Activated naive CD8-positive, alpha-beta T cell treated with anti-CD3 and anti-CD28 coated beads, Interleukin-2, amount 10 ng/mL, durations not matched to agents 7 days and 5 days (primary cell): ENCODE results near the gene INTS12. TPM values are rescaled to one million over a fixed set of nuclear protein-coding genes. Genes with fewer than 3 reads are reported as not detected.
"Not testable (repeated sequence)": the region's sequence is repeated elsewhere in the genome, so short reads cannot be mapped to it uniquely, and the experiment has no call there.

Experiments
- ATAC-seq: fragments of 150-1000 bp; cut with Tn5 transposase; one replicate; pipeline ENCODE4 v1.10.0; 2021; ENCODE audit warnings: low read depth, moderate library complexity
- POLR2A ChIA-PET: fragments of 350-600 bp; sonication (Branson Sonifier 250); formaldehyde crosslinking; loops from one replicate; lab custom pipeline; 2021; ENCODE audit warnings: antibody characterized with exemption; lab: Charles Lee
- DNase-seq: peaks from one replicate; pipeline ENCODE4 v3.0.0; 2021
- H3K27ac Mint-ChIP-seq: one replicate; pipeline ENCODE4 v1.8.0; 2022; ENCODE audit warnings: mild to moderate bottlenecking, mixed read lengths
- H3K27me3 Mint-ChIP-seq: one replicate; pipeline ENCODE4 v1.8.0; 2022; ENCODE audit warnings: mild to moderate bottlenecking, moderate library complexity, mixed read lengths
- H3K36me3 Mint-ChIP-seq: one replicate; pipeline ENCODE4 v1.8.0; 2021; ENCODE audit warnings: mild to moderate bottlenecking, mixed read lengths
- H3K4me1 Mint-ChIP-seq: one replicate; pipeline ENCODE4 v1.8.0; 2021; ENCODE audit warnings: mixed read lengths
- H3K4me3 Mint-ChIP-seq: one replicate; pipeline ENCODE4 v1.8.0; 2022; ENCODE audit warnings: mild to moderate bottlenecking, moderate library complexity, mixed read lengths
- H3K9me3 Mint-ChIP-seq: one replicate; pipeline ENCODE4 v1.8.0; 2021; ENCODE audit warnings: mixed read lengths
- total RNA-seq, 2 experiments: library from RNA; stranded (reverse); gene quantifications; one replicate each; pipeline ENCODE4 v1.2.3, GENCODE V29; 2021

INTS12 gene
- total RNA-seq, 2 experiments from 2014 or later: 20.3 to 20.8 TPM

DNA sequence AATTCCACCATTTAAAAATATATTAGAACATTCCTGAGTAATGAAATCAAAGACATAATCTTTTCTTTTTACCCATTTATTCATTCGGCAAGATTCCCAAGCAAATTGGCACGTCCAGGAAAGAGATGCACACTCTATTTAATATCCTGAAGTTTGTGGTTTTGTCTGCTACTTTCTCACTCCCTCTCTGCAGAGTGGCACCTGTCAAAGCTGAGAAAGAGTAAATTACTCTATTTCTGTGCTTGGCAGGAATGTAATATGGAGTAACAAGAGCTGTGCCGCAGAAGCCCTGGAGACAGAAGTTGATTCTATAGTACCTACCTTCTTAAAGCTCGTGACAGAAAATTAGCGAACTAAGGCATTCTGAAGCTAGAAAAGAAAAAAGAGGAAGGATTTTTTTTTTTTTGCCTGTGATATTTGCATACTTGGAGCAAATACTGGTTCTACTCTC is 5.6 kb upstream of the INTS12 start:
- POLR2A ChIA-PET: no interaction called here
- Mint-ChIP-seq H3K27ac (no peak overlapping the region), H3K27me3 (no peaks in the 10 kb centered on the region), H3K4me1 (peaks cover 5% of the 10 kb centered on the region), H3K4me3 (no peak overlapping the region), H3K36me3 (peaks cover 2% of the 10 kb centered on the region), H3K9me3 (no peaks in the 10 kb centered on the region)
- DNase-seq (no peak), ATAC-seq (no peak)

DNA sequence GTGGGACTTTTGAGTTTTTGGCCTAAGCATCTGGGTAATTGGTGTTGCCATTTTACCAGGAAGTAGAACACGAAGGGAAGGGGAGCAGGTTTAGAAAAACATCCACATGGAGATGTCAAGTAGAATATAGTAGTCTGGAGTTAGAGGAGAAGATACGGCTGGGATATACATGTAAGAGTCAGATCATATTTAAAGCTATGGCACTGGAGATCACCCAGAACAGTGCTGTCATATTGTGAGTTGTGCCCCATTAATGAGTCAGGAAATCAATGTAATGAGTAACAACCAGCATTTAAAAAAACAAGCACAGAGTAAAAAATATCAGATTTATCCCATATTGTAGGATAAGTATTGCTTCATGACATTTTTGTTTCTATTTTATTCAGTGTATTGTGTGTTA is 4.3 kb upstream of the INTS12 start:
- Mint-ChIP-seq H3K27me3 (no peaks in the 10 kb centered on the region), H3K27ac (no peak overlapping the region), H3K36me3 (no peaks in the 10 kb centered on the region), H3K9me3 (no peaks in the 10 kb centered on the region), H3K4me3 (no peak overlapping the region), H3K4me1 (peaks cover 5% of the 10 kb centered on the region)
- POLR2A ChIA-PET: no interaction called here
- ATAC-seq (no peak), DNase-seq (no peak)

DNA sequence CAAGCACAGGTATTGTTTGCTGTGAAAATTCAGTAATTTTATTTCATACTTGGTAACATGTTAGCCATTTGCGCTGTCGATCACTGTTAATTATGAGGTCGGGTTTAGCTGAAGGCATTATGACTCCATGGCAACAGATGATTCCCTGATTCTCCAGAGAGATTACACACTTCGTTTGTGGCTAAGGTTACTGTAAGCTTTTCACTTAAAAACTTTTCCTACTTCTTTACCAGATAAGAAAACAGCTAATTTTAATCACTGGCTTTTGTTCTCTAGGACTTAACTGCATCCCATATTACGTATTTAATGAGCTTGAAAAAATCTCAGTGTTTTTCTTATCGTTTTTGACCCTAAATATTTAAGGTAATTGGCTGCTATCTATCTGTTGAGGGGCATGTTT is 2.2 kb upstream of the INTS12 start:
- H3K9me3 Mint-ChIP-seq: no peaks in the 10 kb centered on the region
- H3K4me3 Mint-ChIP-seq: no peak overlapping the region
- H3K36me3 Mint-ChIP-seq: peaks cover 4% of the 10 kb centered on the region
- H3K4me1 Mint-ChIP-seq: peaks cover 16% of the 10 kb centered on the region
- no peak for ATAC-seq
- H3K27me3 Mint-ChIP-seq: no peaks in the 10 kb centered on the region
- DNase-seq: no peak
- POLR2A ChIA-PET: no interaction called here
- no peak overlapping the region for H3K27ac Mint-ChIP-seq

DNA sequence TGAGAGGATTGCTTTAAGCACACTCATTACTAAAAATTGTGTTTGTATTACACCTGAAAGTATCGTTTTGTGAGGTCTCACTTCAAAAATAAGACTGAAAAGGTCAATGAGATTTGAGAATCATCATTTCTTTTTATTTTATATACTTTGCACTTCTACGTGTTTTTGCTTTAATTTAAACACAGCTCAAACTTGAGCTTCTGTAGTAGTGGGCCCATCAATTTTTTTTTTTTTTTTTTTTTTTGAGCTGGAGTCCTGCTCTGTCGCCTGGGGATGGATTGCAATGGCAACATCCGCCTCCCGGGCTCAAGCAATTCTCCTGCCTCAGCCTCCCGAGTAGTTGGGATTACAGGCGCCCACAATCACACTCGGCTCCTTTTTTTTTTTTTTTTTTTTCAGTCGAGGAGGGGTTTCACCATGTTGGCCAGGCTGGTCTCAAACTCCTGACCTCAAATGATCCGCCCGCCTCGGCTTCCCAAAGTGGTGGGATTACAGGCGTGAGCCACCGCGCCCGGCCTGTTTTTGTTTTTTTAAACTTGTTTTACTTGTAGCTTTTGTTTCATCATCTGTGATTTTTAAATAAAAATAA is 1.6 kb upstream of the INTS12 start:
- Mint-ChIP-seq H3K36me3 (peaks cover 6% of the 10 kb centered on the region), H3K4me1 (peaks cover 18% of the 10 kb centered on the region), H3K4me3 (peak overlapping the region; percentile 98), H3K27me3 (no peaks in the 10 kb centered on the region), H3K9me3 (no peaks in the 10 kb centered on the region), H3K27ac (no peak overlapping the region)
- no peak for DNase-seq
- no peak for ATAC-seq
- POLR2A ChIA-PET: no interaction called here

- Mint-ChIP-seq H3K36me3 (peaks cover 6% of the 10 kb centered on the region), H3K27ac (peak overlapping the region; percentile 87), H3K9me3 (no peaks in the 10 kb centered on the region), H3K27me3 (no peaks in the 10 kb centered on the region), H3K4me3 (peak overlapping the region; percentile 98), H3K4me1 (peaks cover 17% of the 10 kb centered on the region)
- POLR2A ChIA-PET: interaction anchor here (1.7 kb wide), 1 partner anchor 9 kb away, joined by 5 read pairs; no protein-coding TSS in a partner anchor
- DNase-seq: no peak
- peak; percentile 27 for ATAC-seq
These were observed 577 bp upstream of the INTS12 start for GRCh38 chr4:105709081-105709450.

DNA sequence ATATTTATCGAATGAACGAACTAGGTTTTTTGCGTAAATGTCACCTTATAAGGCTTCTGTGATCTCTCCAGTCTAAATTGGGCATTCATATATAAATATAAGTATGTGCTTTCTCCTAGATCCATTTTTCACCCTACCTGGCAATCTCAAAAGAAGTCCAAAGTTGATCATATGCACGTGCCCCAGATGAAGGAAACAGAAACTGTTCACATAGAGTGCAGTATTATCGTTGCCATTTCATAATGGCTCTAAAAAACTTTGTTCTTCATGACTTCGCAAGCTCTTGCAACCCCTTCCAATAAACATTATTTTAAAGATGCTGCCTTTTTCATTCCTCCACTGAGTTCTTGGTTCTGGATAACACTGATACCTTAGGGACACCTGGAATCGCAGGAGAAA is 708 bp downstream of the INTS12 start:
- no peaks in the 10 kb centered on the region for H3K9me3 Mint-ChIP-seq
- POLR2A ChIA-PET: interaction anchor here (1.7 kb wide), 1 partner anchor 8 kb away, joined by 5 read pairs; no protein-coding TSS in a partner anchor

DNA sequence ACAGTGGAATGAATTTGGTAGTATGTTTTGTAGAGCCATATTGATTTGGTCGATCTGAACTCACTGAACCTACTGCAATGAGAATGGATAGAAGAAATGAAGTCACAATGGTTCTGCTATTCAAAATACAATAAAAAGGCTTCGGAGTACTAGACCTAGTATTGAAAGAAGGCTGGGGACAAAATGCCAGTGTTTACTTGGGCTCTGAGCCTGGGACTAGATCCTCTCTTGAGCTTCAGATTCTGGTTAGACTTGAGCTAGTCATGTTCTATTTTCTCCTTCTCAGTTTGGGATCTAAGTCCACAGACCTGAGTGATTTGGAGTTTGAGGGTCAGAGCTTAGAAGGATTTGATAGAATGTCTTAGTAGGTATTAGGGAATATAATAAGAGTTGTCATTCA is 9.9 kb downstream of the INTS12 start:
- H3K27me3 Mint-ChIP-seq: no peaks in the 10 kb centered on the region
- H3K4me3 Mint-ChIP-seq: no peak overlapping the region
- POLR2A ChIA-PET: interaction anchor here (0.7 to 1.9 kb wide), 2 partner anchors 10 to 757 kb away, joined by 3 to 5 read pairs; partner anchors contain the start of genes GSTCD and INTS12
- no peak for DNase-seq
- peaks cover 4% of the 10 kb centered on the region for H3K4me1 Mint-ChIP-seq
- ATAC-seq: no peak
- peaks cover 6% of the 10 kb centered on the region for H3K36me3 Mint-ChIP-seq
- H3K9me3 Mint-ChIP-seq: no peaks in the 10 kb centered on the region
- no peak overlapping the region for H3K27ac Mint-ChIP-seq

More for the DNA sequence above, 708 bp downstream of the INTS12 start:
- peak overlapping the region; percentile 98 for H3K4me3 Mint-ChIP-seq
- H3K36me3 Mint-ChIP-seq: peaks cover 6% of the 10 kb centered on the region
- peak overlapping the region; percentile 91 for H3K27ac Mint-ChIP-seq
- peaks cover 16% of the 10 kb centered on the region for H3K4me1 Mint-ChIP-seq
- no peaks in the 10 kb centered on the region for H3K27me3 Mint-ChIP-seq
- DNase-seq (no peak), ATAC-seq (no peak)

DNA sequence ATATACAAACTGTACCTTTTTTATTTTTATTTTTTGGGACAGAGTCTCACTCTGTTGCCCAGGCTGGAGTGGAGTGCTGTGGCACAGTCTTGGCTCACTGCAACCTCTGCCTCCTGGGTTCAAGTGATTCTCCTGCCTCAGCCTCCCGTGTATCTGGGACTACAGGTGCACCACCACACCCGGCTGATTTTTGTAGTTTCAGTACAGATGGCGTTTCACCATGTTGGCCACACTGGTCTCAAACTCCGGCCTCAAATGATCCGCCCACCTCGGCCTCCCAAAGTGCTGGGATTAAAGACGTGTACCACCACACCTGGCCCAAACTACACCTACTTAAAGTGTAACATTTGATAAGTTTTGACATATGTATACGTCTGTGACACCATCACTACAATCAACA is 12.7 kb downstream of the INTS12 start:
- DNase-seq, POLR2A ChIA-PET, ATAC-seq, H3K4me3 Mint-ChIP-seq, H3K27me3 Mint-ChIP-seq, H3K27ac Mint-ChIP-seq, H3K4me1 Mint-ChIP-seq, H3K9me3 Mint-ChIP-seq: not testable (repeated sequence)
- peaks cover 12% of the 10 kb centered on the region for H3K36me3 Mint-ChIP-seq

DNA sequence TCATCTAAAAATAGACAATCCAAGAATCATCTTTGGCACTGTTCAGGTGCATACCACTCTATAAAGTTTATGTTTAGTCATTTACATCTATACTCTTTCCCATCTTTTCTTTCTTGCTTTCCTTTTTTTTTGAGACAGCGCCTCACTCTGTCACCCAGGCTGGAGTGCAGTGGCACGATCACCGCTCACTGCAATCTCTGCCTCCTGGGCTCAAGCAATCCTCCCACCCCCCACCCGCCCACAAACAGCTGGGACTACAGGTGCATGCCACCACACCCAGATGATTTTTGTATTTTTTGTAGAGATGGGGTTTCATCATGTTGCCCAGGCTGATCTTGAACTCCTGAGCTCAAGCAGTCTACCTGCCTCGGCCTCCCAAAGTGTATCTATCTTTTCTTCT is 13.7 kb downstream of the INTS12 start:
- POLR2A ChIA-PET, H3K27ac Mint-ChIP-seq, H3K4me3 Mint-ChIP-seq, H3K4me1 Mint-ChIP-seq, ATAC-seq, H3K9me3 Mint-ChIP-seq, H3K27me3 Mint-ChIP-seq, DNase-seq: not testable (repeated sequence)
- peaks cover 17% of the 10 kb centered on the region for H3K36me3 Mint-ChIP-seq

- ATAC-seq: no peak
- Mint-ChIP-seq H3K27ac (no peak overlapping the region), H3K36me3 (peaks cover 27% of the 10 kb centered on the region), H3K4me1 (peaks cover 1% of the 10 kb centered on the region), H3K4me3 (no peak overlapping the region), H3K27me3 (no peaks in the 10 kb centered on the region), H3K9me3 (no peaks in the 10 kb centered on the region)
- no peak for DNase-seq
- POLR2A ChIA-PET: no interaction called here
These were observed 21.9 kb downstream of the INTS12 start for GRCh38 chr4:105686571-105686970.

- H3K4me1 Mint-ChIP-seq: no peaks in the 10 kb centered on the region
- H3K4me3 Mint-ChIP-seq: no peak overlapping the region
- H3K27me3 Mint-ChIP-seq: no peaks in the 10 kb centered on the region
- no peak for DNase-seq
- H3K36me3 Mint-ChIP-seq: peaks cover 14% of the 10 kb centered on the region
- H3K9me3 Mint-ChIP-seq: no peaks in the 10 kb centered on the region
- POLR2A ChIA-PET: no interaction called here
- H3K27ac Mint-ChIP-seq: no peak overlapping the region
- no peak for ATAC-seq
These were observed 25.5 kb downstream of the INTS12 start for GRCh38 chr4:105683038-105683437.

DNA sequence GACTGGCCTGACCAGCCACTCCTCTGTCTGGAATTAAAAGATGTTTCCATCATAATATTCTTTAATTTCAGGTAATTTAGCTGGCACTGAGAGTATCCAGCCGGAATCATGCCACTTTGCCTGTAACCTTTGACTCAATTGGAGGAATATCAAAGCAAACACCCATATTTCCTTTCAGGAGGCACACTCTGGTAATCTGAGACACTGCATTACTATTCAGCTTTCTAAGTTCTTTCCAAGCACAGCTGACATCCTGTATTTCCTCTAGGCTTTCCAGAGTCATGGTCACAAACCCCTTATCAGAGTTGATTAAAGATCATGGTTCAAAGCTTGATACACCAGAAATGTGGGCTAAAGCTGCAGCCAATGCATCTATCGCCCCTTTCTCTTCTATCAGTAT is 29.3 kb downstream of the INTS12 start:
- no peaks in the 10 kb centered on the region for H3K4me1 Mint-ChIP-seq
- DNase-seq: no peak
- H3K9me3 Mint-ChIP-seq: no peaks in the 10 kb centered on the region
- H3K36me3 Mint-ChIP-seq: peaks cover 10% of the 10 kb centered on the region
- H3K27ac Mint-ChIP-seq: no peak overlapping the region
- no peak for ATAC-seq
- no peak overlapping the region for H3K4me3 Mint-ChIP-seq
- H3K27me3 Mint-ChIP-seq: no peaks in the 10 kb centered on the region
- POLR2A ChIA-PET: no interaction called here

GRCh38 chr4:105677709-105678108 is 30.8 kb downstream of the INTS12 start:
- no peaks in the 10 kb centered on the region for H3K27me3 Mint-ChIP-seq
- POLR2A ChIA-PET: no interaction called here
- H3K4me1 Mint-ChIP-seq: no peaks in the 10 kb centered on the region
- no peak overlapping the region for H3K4me3 Mint-ChIP-seq
- DNase-seq (no peak), ATAC-seq (no peak)
- no peaks in the 10 kb centered on the region for H3K9me3 Mint-ChIP-seq
- no peak overlapping the region for H3K27ac Mint-ChIP-seq
- peaks cover 9% of the 10 kb centered on the region for H3K36me3 Mint-ChIP-seq

GRCh38 chr4:105674011-105674410 is 34.5 kb downstream of the INTS12 start:
- POLR2A ChIA-PET: no interaction called here
- ATAC-seq: no peak

More at GRCh38 chr4:105674011-105674410, 34.5 kb downstream of the INTS12 start:
- H3K36me3 Mint-ChIP-seq: no peaks in the 10 kb centered on the region
- no peaks in the 10 kb centered on the region for H3K9me3 Mint-ChIP-seq
- peaks cover 5% of the 10 kb centered on the region for H3K27me3 Mint-ChIP-seq
- DNase-seq: no peak
- H3K4me3 Mint-ChIP-seq: no peak overlapping the region
- H3K27ac Mint-ChIP-seq: no peak overlapping the region
- H3K4me1 Mint-ChIP-seq: no peaks in the 10 kb centered on the region
